Immature natural killer cell (primary cell): ENCODE data around the gene PDZK1. TPM values are rescaled to one million over a fixed set of nuclear protein-coding genes. Genes with fewer than 3 reads are reported as not detected.
"Not testable (repeated sequence)": the region's sequence is repeated elsewhere in the genome, so short reads cannot be mapped to it uniquely, and the experiment has no call there.

Experiments used
- DNase-seq, 3 donors: peaks; one replicate each; pipeline ENCODE4 v3.0.0; 2022; ENCODE audit warnings: mixed read lengths in 1 of 3
- H3K27ac Mint-ChIP-seq, 6 donors: one replicate each; pipeline ENCODE4 v1.8.0; 2020; ENCODE audit warnings: mixed read lengths in 6 of 6, mild to moderate bottlenecking in 5 of 6, inconsistent platforms in 4 of 6, moderate library complexity in 3 of 6
- H3K27me3 Mint-ChIP-seq, 3 donors: one replicate each; pipeline ENCODE4 v1.8.0; 2020 to 2021; ENCODE audit warnings: low read depth in 3 of 3, mild to moderate bottlenecking in 3 of 3, mixed read lengths in 3 of 3, moderate library complexity in 3 of 3, inconsistent platforms in 1 of 3
- H3K36me3 Mint-ChIP-seq, 3 donors: one replicate each; pipeline ENCODE4 v1.8.0; 2020; ENCODE audit warnings: mixed read lengths in 3 of 3, inconsistent platforms in 2 of 3, mild to moderate bottlenecking in 2 of 3
- H3K4me1 Mint-ChIP-seq, 2 donors: one replicate each; pipeline ENCODE4 v1.8.0; 2020; ENCODE audit warnings: inconsistent platforms in 2 of 2, mild to moderate bottlenecking in 2 of 2, mixed read lengths in 2 of 2, moderate library complexity in 1 of 2
- H3K4me3 Mint-ChIP-seq, 5 donors: one replicate each; pipeline ENCODE4 v1.8.0; 2020; ENCODE audit warnings: mild to moderate bottlenecking in 5 of 5, mixed read lengths in 5 of 5, inconsistent platforms in 3 of 5, moderate library complexity in 3 of 5
- H3K9me3 Mint-ChIP-seq, 6 donors: one replicate each; pipeline ENCODE4 v1.8.0; 2020; ENCODE audit warnings: mild to moderate bottlenecking in 6 of 6, mixed read lengths in 6 of 6, inconsistent platforms in 4 of 6, moderate library complexity in 3 of 6
- polyA plus RNA-seq, 3 donors: library from polyadenylated mRNA; unstranded; fragments of 300-500 nt; fragmentation: Illumina TruSeq; gene quantifications; one replicate each; pipeline ENCODE4 v1.2.3, GENCODE V29; 2021

Gene PDZK1
- 1 to 10 TPM in 2 of 3 donors, not detected in 1; 1.5 to 2.5 TPM for polyA plus RNA-seq

DNA sequence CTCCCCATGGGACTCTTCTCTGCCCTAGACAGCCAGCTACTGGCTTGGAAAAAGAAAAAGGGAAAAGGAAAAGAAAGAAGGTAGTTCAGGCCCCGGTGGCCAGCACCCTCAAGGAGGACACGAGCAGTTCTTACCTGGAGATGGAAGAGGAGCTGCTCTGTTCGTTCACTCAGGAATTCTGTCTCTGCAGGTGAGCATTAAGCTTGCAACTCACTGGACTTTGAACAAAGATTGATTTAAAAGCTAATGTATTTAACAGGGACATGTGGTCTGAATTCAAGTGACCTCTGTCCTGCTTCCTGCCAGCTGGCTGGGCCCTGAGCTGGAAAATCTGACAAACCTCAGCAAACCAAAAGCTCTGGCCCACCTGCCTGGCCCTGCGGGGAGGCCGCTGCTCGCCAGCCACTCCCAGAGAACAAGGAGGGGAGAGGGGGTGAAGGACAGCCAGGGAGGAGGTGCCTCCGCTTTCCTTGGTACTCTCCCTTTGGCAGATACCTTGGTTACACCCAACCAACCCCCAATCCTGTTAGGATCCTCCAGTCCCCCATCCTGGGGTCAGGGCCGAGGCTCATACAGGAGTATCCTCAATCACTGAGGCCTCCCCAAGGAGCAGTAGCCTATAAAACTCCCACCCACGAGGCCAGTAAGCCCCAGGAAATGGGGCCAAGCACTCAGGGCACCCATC, at the start of gene PDZK1:
TSS of gene PDZK1 (minus strand) at position 186 of the 685 bp plus-strand sequence. CDS start 19,347 bp downstream, outside the sequence.
- Mint-ChIP-seq H3K4me1 (peaks cover 26 to 52% of the 10 kb centered on the region in 2 donors), H3K27me3 (peaks cover 0 to 4% (median 0%) of the 10 kb centered on the region in 3 donors), H3K36me3 (peaks cover 0 to 8% (median 0%) of the 10 kb centered on the region in 3 donors), H3K27ac (peak within 1 kb of the TSS; percentile 6 to 73 (median 36)), H3K9me3 (no peaks in the 10 kb centered on the region), H3K4me3 (peak within 1 kb of the TSS in 2 of 5 donors; percentile 32 to 36)
- no peak for DNase-seq

DNA sequence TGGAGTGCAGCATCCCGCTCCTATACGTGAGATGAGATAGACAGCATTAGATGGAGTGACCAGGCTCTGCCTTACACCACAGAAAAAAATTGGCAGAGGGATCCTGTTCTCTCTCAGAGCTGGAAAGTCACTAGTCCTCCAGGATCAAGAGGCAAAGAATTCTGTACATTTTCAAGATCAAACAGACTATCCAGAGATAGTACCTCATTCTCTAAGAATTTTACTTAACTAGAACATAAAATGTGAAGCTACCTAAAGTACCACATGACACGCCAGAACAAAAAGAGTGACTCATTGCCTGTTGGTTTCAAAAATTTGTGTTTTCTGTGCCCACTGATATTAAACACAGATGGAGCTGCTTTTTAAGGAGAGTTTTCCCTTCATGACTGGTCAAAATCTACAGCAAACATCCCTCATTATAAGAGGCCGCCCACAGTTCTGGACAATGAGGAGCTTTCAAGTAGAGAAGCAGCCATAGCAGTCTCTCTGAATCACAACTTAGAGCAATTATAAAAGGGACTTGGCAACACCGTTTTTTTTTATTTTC, 44.4 kb upstream of the PDZK1 start:
- Mint-ChIP-seq H3K9me3 (no peaks in the 10 kb centered on the region), H3K27me3 (peaks cover 0 to 2% (median 0%) of the 10 kb centered on the region in 3 donors), H3K4me3 (no peak overlapping the region), H3K27ac (no peak overlapping the region), H3K36me3 (peaks cover 13 to 51% (median 28%) of the 10 kb centered on the region in 3 donors), H3K4me1 (peaks cover 1 to 6% of the 10 kb centered on the region in 2 donors)
- DNase-seq = no peak

- no peak for DNase-seq
- Mint-ChIP-seq H3K27me3 (peaks cover 0 to 2% (median 0%) of the 10 kb centered on the region in 3 donors), H3K36me3 (peaks cover 13 to 49% (median 31%) of the 10 kb centered on the region in 3 donors), H3K4me1 (peaks cover 0 to 2% of the 10 kb centered on the region in 2 donors), H3K4me3 (no peak overlapping the region), H3K9me3 (no peaks in the 10 kb centered on the region), H3K27ac (no peak overlapping the region)
These were observed 43.3 kb upstream of the PDZK1 start for GRCh38 chr1:145750426-145750825.

DNA sequence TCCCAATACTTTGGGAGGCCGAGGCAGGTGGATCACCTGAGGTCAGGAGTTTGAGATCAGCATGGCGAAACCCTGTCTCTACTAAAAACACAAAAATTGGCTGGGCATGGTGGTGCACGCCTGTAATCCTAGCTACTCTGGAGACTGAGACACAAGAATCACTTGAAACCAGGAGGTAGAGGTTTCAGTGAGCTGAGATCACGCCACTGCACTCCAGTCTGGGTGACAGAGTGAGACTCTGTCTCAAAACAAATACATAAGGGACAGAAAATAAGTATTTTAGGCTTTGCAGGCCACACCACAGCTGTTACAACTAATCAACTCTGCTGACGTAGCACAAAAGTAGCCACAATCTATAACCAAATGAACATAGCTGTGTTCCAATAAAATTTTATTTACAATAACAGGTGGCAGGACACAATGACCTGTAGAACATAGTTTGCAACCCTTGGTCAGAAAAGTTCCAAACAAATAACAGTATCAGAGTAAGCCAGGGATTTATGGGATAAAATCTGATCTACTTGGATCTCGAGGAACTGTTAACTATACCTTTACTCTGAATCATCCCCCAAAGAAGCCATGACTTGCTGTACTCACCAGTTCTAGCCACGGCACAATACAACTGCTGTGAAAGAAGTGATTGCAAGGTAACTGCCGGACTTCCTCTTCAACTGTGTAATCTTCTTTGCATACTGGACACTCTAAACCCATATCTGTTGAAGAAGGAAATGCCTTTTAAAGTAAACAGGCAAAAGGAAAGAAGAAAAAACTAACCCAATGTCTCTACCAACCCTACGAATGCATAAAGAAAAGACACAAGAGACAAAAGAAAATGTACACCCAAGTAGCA, 40.5 kb upstream of the PDZK1 start:
- H3K27ac Mint-ChIP-seq = peak overlapping the region in 3 of 6 donors; percentile 4 to 20 (median 6)
- no peaks in the 10 kb centered on the region for H3K9me3 Mint-ChIP-seq
- peaks cover 0 to 9% of the 10 kb centered on the region in 2 donors for H3K4me1 Mint-ChIP-seq

GRCh38 chr1:145740269-145740668, 33.1 kb upstream of the PDZK1 start:
- Mint-ChIP-seq H3K9me3 (no peaks in the 10 kb centered on the region), H3K36me3 (peaks cover 17 to 45% (median 29%) of the 10 kb centered on the region in 3 donors), H3K4me3 (no peak overlapping the region), H3K27ac (peak overlapping the region in 3 of 6 donors; percentile 23 to 46 (median 26)), H3K4me1 (peaks cover 6 to 18% of the 10 kb centered on the region in 2 donors), H3K27me3 (peaks cover 2 to 4% (median 3%) of the 10 kb centered on the region in 3 donors)
- DNase-seq = no peak

More for the DNA sequence above, 40.5 kb upstream of the PDZK1 start:
- DNase-seq = no peak
- Mint-ChIP-seq H3K27me3 (peaks cover 0 to 4% (median 0%) of the 10 kb centered on the region in 3 donors), H3K36me3 (peaks cover 26 to 65% (median 46%) of the 10 kb centered on the region in 3 donors), H3K4me3 (no peak overlapping the region)

DNA sequence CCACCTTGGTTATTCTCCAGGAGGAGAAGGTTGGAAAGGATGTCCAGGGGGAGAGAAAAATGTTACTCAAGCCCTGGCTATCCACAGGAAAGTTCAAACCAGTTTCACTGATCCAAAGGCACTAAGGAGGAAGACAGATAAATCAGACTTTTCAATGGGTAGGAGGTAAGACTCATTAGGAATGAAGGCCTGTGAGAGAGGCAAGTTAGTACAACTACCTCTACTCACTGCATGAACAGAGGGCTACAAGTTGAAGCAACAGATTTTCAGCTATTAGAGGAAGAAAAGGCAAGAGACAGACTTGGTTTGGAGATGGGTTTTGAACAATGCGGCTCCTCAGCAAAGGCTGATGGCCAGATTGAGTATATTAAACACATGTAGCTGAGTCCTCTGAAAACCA, 29.0 kb upstream of the PDZK1 start:
- H3K27ac Mint-ChIP-seq = peak overlapping the region in 4 of 6 donors; percentile 8 to 70 (median 62)
- H3K27me3 Mint-ChIP-seq = peaks cover 1 to 4% (median 2%) of the 10 kb centered on the region in 3 donors
- no peak overlapping the region for H3K4me3 Mint-ChIP-seq
- DNase-seq = no peak
- H3K9me3 Mint-ChIP-seq = no peaks in the 10 kb centered on the region
- peaks cover 9 to 46% (median 20%) of the 10 kb centered on the region in 3 donors for H3K36me3 Mint-ChIP-seq
- peaks cover 9 to 21% of the 10 kb centered on the region in 2 donors for H3K4me1 Mint-ChIP-seq

- H3K36me3 Mint-ChIP-seq = peaks cover 10 to 51% (median 24%) of the 10 kb centered on the region in 3 donors
- no peaks in the 10 kb centered on the region for H3K9me3 Mint-ChIP-seq
- peak overlapping the region in 3 of 6 donors; percentile 53 to 86 (median 56) for H3K27ac Mint-ChIP-seq
- no peak for DNase-seq
- H3K27me3 Mint-ChIP-seq = peaks cover 0 to under 1% (median 0%) of the 10 kb centered on the region in 3 donors
- no peak overlapping the region for H3K4me3 Mint-ChIP-seq
- H3K4me1 Mint-ChIP-seq = peaks cover 18 to 47% of the 10 kb centered on the region in 2 donors
These were observed 23.7 kb upstream of the PDZK1 start for GRCh38 chr1:145730900-145731299.

- H3K27ac Mint-ChIP-seq = peak overlapping the region in 1 of 6 donors; percentile 53
- DNase-seq = no peak
- H3K4me1 Mint-ChIP-seq = peaks cover 14 to 46% of the 10 kb centered on the region in 2 donors
- H3K4me3 Mint-ChIP-seq = no peak overlapping the region
- H3K36me3 Mint-ChIP-seq = peaks cover 8 to 50% (median 28%) of the 10 kb centered on the region in 3 donors
- no peaks in the 10 kb centered on the region for H3K27me3 Mint-ChIP-seq
- H3K9me3 Mint-ChIP-seq = no peaks in the 10 kb centered on the region
These were observed 23.3 kb upstream of the PDZK1 start for GRCh38 chr1:145730467-145730866.

DNA sequence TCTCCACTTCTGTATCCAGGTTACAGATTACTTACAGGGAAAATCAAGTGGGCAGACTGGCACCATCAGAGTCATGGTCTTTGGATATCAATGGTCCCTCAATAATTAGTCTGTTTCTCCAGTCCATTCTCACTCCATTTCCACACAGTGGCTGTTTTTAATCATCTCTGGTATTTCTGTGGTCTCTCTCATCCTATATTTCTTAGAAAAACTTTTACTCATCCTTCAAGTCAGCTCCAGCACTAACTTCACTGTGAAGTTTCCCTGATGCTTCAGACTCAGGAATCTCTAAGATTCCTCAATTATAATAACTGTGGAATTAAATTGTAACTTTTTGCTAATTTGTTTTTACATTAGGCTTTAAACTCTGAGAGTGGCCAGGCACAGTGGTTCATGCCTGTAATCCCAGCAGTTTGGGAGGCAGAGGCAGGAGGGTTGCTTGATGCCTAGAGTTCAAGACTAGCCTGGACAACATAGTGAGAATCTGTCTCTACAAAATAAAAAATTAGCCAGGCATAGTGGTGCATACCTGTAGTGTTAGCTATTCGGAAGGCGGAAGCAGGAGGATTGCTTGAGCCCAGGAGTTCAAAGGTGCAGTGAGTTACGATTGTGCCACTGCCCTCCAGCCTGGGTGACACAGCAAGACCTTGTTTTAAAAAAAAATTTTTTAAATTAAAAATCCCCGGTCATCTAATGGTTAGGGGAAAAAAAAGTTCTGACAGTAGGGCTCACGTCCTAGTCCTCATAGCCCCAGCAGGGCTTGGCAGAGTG, 22.7 kb upstream of the PDZK1 start:
- Mint-ChIP-seq H3K36me3 (peaks cover 7 to 47% (median 28%) of the 10 kb centered on the region in 3 donors), H3K4me3 (no peak overlapping the region), H3K27ac (peak overlapping the region in 1 of 6 donors; percentile 30), H3K27me3 (no peaks in the 10 kb centered on the region), H3K9me3 (no peaks in the 10 kb centered on the region), H3K4me1 (peaks cover 13 to 46% of the 10 kb centered on the region in 2 donors)
- no peak for DNase-seq

GRCh38 chr1:145729196-145729595, 22.0 kb upstream of the PDZK1 start:
- no peak overlapping the region for H3K4me3 Mint-ChIP-seq
- H3K9me3 Mint-ChIP-seq = no peaks in the 10 kb centered on the region
- H3K27ac Mint-ChIP-seq = peak overlapping the region in 1 of 6 donors; percentile 29
- peaks cover 13 to 47% of the 10 kb centered on the region in 2 donors for H3K4me1 Mint-ChIP-seq
- no peaks in the 10 kb centered on the region for H3K27me3 Mint-ChIP-seq
- peaks cover 7 to 43% (median 24%) of the 10 kb centered on the region in 3 donors for H3K36me3 Mint-ChIP-seq
- DNase-seq = no peak

GRCh38 chr1:145726193-145726592, 19.0 kb upstream of the PDZK1 start:
- H3K27ac Mint-ChIP-seq, H3K4me3 Mint-ChIP-seq, DNase-seq, H3K27me3 Mint-ChIP-seq, H3K9me3 Mint-ChIP-seq: not testable (repeated sequence)
- H3K4me1 Mint-ChIP-seq = peaks cover 34 to 69% of the 10 kb centered on the region in 2 donors
- H3K36me3 Mint-ChIP-seq = peaks cover 7 to 23% (median 13%) of the 10 kb centered on the region in 3 donors

- H3K36me3 Mint-ChIP-seq = peaks cover 4 to 6% (median 5%) of the 10 kb centered on the region in 3 donors
- H3K27ac Mint-ChIP-seq = peak overlapping the region; percentile 84 to 94 (median 92)
- no peaks in the 10 kb centered on the region for H3K9me3 Mint-ChIP-seq
- DNase-seq = peak; percentile 75 to 76 (median 75)
- peak overlapping the region; percentile 84 to 97 (median 94) for H3K4me3 Mint-ChIP-seq
- peaks cover 1 to 15% (median 5%) of the 10 kb centered on the region in 3 donors for H3K27me3 Mint-ChIP-seq
- peaks cover 71 to 88% of the 10 kb centered on the region in 2 donors for H3K4me1 Mint-ChIP-seq
These were observed 13.9 kb upstream of the PDZK1 start for GRCh38 chr1:145720878-145721671.
